ENCODE results near the gene SH3RF3. TPM values are rescaled to one million over a fixed set of nuclear protein-coding genes. Genes with fewer than 3 reads are reported as not detected.

SH3RF3 gene
- total and polyA plus RNA-seq, 4 experiments from 2014 or later, result 0.26 to 2.2 (median 2.1) TPM; not detected in 1

- Mint-ChIP-seq H3K36me3 (peaks cover 1 to 5% of the 10 kb centered on the region in 2 donors), H3K27me3 (peaks cover 1 to 2% of the 10 kb centered on the region in 2 donors), H3K4me1 (no peaks in the 10 kb centered on the region), H3K9me3 (peaks cover 7 to 37% (median 34%) of the 10 kb centered on the region in 8 donors), H3K27ac (no peak overlapping the region), H3K4me3 (no peak overlapping the region)
- POLR2A ChIA-PET (ENCODE audit: partially characterized antibody), result no interaction called here
- Histone ChIP-seq H3K4me1 (ENCODE audit: insufficient read depth, low read length) (no peaks in the 10 kb centered on the region), H3K36me3 (ENCODE audit: insufficient read depth, low read length) (no peaks in the 10 kb centered on the region), H3K9me3 (ENCODE audit: control insufficient read depth in 1 of 2, low read length in 2 of 2) (peaks cover 0 to 12% of the 10 kb centered on the region in 2 donors), H3K4me3 (ENCODE audit: low read length in 2 of 2) (no peak overlapping the region), H3K27me3 (ENCODE audit: insufficient read depth, low read length) (no peaks in the 10 kb centered on the region), H3K27ac (ENCODE audit: low read depth, low read length) (no peak overlapping the region)
- intact Hi-C loops (cut with micrococcal nuclease), result no loop called here
- CTCF ChIA-PET (ENCODE audit: partially characterized antibody), result interaction anchor here (0.7 kb wide), 1 partner anchor 22 kb away, joined by 3 read pairs; no protein-coding TSS in a partner anchor
- no peak for DNase-seq
Measured at GRCh38 chr2:109446278-109447131, 317.5 kb downstream of the SH3RF3 start.

DNA sequence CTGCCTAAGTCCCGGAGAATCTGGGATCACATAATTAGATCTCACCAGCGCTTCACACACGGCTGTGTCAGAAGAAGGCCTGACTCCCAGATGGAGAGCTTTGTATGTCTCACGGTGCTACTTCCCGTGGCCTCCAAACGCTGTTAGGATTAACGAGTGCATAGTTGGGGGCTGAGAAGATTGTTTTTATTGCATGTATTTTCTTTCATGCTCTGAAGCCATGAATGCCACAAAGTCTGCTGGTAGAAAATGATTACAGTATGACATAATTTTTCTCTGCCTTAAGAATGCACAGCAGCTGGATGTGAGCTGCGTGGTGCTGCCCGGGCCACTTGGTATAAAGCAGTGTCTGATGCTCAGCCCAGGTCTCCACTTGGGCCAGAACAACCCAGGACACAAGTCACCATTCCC, 318.3 kb downstream of the SH3RF3 start:
- intact Hi-C loops (cut with micrococcal nuclease), result no loop called here
- Mint-ChIP-seq H3K9me3 (peaks cover 5 to 33% (median 26%) of the 10 kb centered on the region in 8 donors), H3K27ac (no peak overlapping the region), H3K27me3 (peaks cover 0 to 4% of the 10 kb centered on the region in 2 donors), H3K4me1 (no peaks in the 10 kb centered on the region), H3K4me3 (no peak overlapping the region), H3K36me3 (peaks cover 0 to 4% of the 10 kb centered on the region in 2 donors)
- no peak overlapping the region for H3K4me3 ChIP-seq (ENCODE audit: low read length in 2 of 2)
- peaks cover 0 to 11% of the 10 kb centered on the region in 2 donors for H3K9me3 ChIP-seq (ENCODE audit: control insufficient read depth in 1 of 2, low read length in 2 of 2)
- no peaks in the 10 kb centered on the region for H3K27me3 ChIP-seq (ENCODE audit: insufficient read depth, low read length)
- no peak for DNase-seq
- no peak overlapping the region for H3K27ac ChIP-seq (ENCODE audit: low read depth, low read length)
- CTCF ChIA-PET (ENCODE audit: partially characterized antibody), result interaction anchor here (0.7 kb wide), 1 partner anchor 23 kb away, joined by 3 read pairs; no protein-coding TSS in a partner anchor
- POLR2A ChIA-PET (ENCODE audit: partially characterized antibody), result no interaction called here
- no peaks in the 10 kb centered on the region for H3K4me1 ChIP-seq (ENCODE audit: insufficient read depth, low read length)
- no peaks in the 10 kb centered on the region for H3K36me3 ChIP-seq (ENCODE audit: insufficient read depth, low read length)

GRCh38 chr2:109447776-109448175, 318.8 kb downstream of the SH3RF3 start:
- peaks cover 0 to 11% of the 10 kb centered on the region in 2 donors for H3K9me3 ChIP-seq (ENCODE audit: control insufficient read depth in 1 of 2, low read length in 2 of 2)
- H3K27ac Mint-ChIP-seq, result no peak overlapping the region
- H3K27me3 ChIP-seq (ENCODE audit: insufficient read depth, low read length), result no peaks in the 10 kb centered on the region
- no peak for DNase-seq
- H3K36me3 Mint-ChIP-seq, result peaks cover 0 to 4% of the 10 kb centered on the region in 2 donors
- no peaks in the 10 kb centered on the region for H3K36me3 ChIP-seq (ENCODE audit: insufficient read depth, low read length)
- no peak overlapping the region for H3K4me3 ChIP-seq (ENCODE audit: low read length in 2 of 2)
- H3K27ac ChIP-seq (ENCODE audit: low read depth, low read length), result no peak overlapping the region
- POLR2A ChIA-PET (ENCODE audit: partially characterized antibody), result no interaction called here
- CTCF ChIA-PET (ENCODE audit: partially characterized antibody), result no interaction called here
- H3K4me1 Mint-ChIP-seq, result no peaks in the 10 kb centered on the region
- intact Hi-C loops (cut with micrococcal nuclease), result no loop called here
- peaks cover under 1 to 28% (median 22%) of the 10 kb centered on the region in 8 donors for H3K9me3 Mint-ChIP-seq
- H3K4me1 ChIP-seq (ENCODE audit: insufficient read depth, low read length), result no peaks in the 10 kb centered on the region
- peaks cover 0 to 4% of the 10 kb centered on the region in 2 donors for H3K27me3 Mint-ChIP-seq
- no peak overlapping the region for H3K4me3 Mint-ChIP-seq

GRCh38 chr2:109448207-109448606, 319.2 kb downstream of the SH3RF3 start:
- CTCF ChIA-PET (ENCODE audit: partially characterized antibody), result no interaction called here
- no peaks in the 10 kb centered on the region for H3K4me1 ChIP-seq (ENCODE audit: insufficient read depth, low read length)
- POLR2A ChIA-PET (ENCODE audit: partially characterized antibody), result no interaction called here
- H3K36me3 Mint-ChIP-seq, result peaks cover 0 to 4% of the 10 kb centered on the region in 2 donors
- intact Hi-C loops (cut with micrococcal nuclease), result no loop called here
- H3K27ac Mint-ChIP-seq, result no peak overlapping the region
- no peak overlapping the region for H3K4me3 ChIP-seq (ENCODE audit: low read length in 2 of 2)
- DNase-seq, result no peak
- H3K27me3 ChIP-seq (ENCODE audit: insufficient read depth, low read length), result no peaks in the 10 kb centered on the region
- H3K27ac ChIP-seq (ENCODE audit: low read depth, low read length), result no peak overlapping the region
- peaks cover 0 to 4% of the 10 kb centered on the region in 2 donors for H3K27me3 Mint-ChIP-seq
- H3K4me1 Mint-ChIP-seq, result no peaks in the 10 kb centered on the region
- H3K4me3 Mint-ChIP-seq, result no peak overlapping the region
- no peaks in the 10 kb centered on the region for H3K36me3 ChIP-seq (ENCODE audit: insufficient read depth, low read length)
- H3K9me3 ChIP-seq (ENCODE audit: control insufficient read depth in 1 of 2, low read length in 2 of 2), result peaks cover 0 to 11% of the 10 kb centered on the region in 2 donors
- peaks cover 0 to 23% (median 18%) of the 10 kb centered on the region in 8 donors for H3K9me3 Mint-ChIP-seq

- ChIA-PET CTCF (ENCODE audit: partially characterized antibody) (no interaction called here), POLR2A (ENCODE audit: partially characterized antibody) (no interaction called here)
- intact Hi-C loops (cut with micrococcal nuclease), result no loop called here
- peaks cover 0 to 4% of the 10 kb centered on the region in 2 donors for H3K27me3 Mint-ChIP-seq
- H3K36me3 Mint-ChIP-seq, result no peaks in the 10 kb centered on the region
- Histone ChIP-seq H3K27ac (ENCODE audit: low read depth, low read length) (no peak overlapping the region), H3K36me3 (ENCODE audit: insufficient read depth, low read length) (no peaks in the 10 kb centered on the region), H3K4me1 (ENCODE audit: insufficient read depth, low read length) (no peaks in the 10 kb centered on the region), H3K4me3 (ENCODE audit: low read length in 2 of 2) (no peak overlapping the region), H3K9me3 (ENCODE audit: control insufficient read depth in 1 of 2, low read length in 2 of 2) (peaks cover 0 to 10% of the 10 kb centered on the region in 2 donors), H3K27me3 (ENCODE audit: insufficient read depth, low read length) (no peaks in the 10 kb centered on the region)
- H3K4me1 Mint-ChIP-seq, result no peaks in the 10 kb centered on the region
- no peak overlapping the region for H3K4me3 Mint-ChIP-seq
- peaks cover 0 to 15% (median 12%) of the 10 kb centered on the region in 8 donors for H3K9me3 Mint-ChIP-seq
- no peak for DNase-seq
- H3K27ac Mint-ChIP-seq, result no peak overlapping the region
Measured at GRCh38 chr2:109448946-109449788, 320.2 kb downstream of the SH3RF3 start.

DNA sequence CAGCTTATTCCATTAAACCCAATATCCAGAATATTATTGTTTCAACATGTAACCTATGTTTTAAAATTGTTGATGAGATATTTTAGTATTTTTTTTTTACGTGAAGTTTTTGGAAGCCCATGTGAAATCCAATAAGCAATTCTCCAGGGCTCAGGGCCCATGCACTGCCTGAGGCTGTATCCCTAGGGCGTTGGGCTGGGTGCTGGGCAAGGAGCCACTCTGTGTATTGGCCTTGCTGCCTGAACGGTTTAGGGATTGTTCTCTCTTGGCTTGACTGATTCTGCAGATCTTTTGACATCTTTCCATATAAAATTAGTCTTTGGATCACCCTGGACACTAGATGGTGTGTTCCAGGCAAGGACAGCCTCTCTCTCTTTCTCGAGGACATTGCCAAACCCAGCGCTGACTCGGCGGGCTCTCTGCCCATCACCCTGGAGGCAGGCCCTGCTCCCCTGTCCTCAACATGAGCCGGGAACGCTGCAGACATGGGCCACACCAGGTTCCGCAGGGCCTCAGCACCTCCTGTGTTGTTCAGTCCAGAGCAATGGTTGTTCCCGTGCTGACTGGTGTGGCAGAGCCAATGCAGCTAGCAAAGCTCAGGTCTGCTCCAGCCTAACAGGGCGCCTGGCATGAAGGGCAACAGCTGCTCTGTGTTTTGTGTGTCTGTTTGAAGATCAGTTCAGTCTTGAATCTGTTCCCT, 321.7 kb downstream of the SH3RF3 start:
- Mint-ChIP-seq H3K27ac (no peak overlapping the region), H3K9me3 (peaks cover 0 to 2% (median under 1%) of the 10 kb centered on the region in 8 donors), H3K4me1 (no peaks in the 10 kb centered on the region), H3K27me3 (peaks cover 0 to 4% of the 10 kb centered on the region in 2 donors), H3K36me3 (no peaks in the 10 kb centered on the region), H3K4me3 (no peak overlapping the region)
- Histone ChIP-seq H3K9me3 (ENCODE audit: control insufficient read depth in 1 of 2, low read length in 2 of 2) (no peaks in the 10 kb centered on the region), H3K4me3 (ENCODE audit: low read length in 2 of 2) (no peak overlapping the region), H3K4me1 (ENCODE audit: insufficient read depth, low read length) (no peaks in the 10 kb centered on the region), H3K27me3 (ENCODE audit: insufficient read depth, low read length) (no peaks in the 10 kb centered on the region), H3K27ac (ENCODE audit: low read depth, low read length) (no peak overlapping the region), H3K36me3 (ENCODE audit: insufficient read depth, low read length) (no peaks in the 10 kb centered on the region)
- intact Hi-C loops (cut with micrococcal nuclease), result no loop called here
- POLR2A ChIA-PET (ENCODE audit: partially characterized antibody), result no interaction called here
- CTCF ChIA-PET (ENCODE audit: partially characterized antibody), result no interaction called here
- no peak for DNase-seq
